Vagina (tissue), 2 donors: ENCODE data around the gene IFT122.

Source experiments
- POLR2A ChIP-seq, 2 donors: fragments of 450-650 bp; IDR thresholded peaks; one replicate each; pipeline ENCODE4 v1.6.1; 2017; ENCODE audit warnings: antibody characterized with exemption in 2 of 2, mild to moderate bottlenecking in 2 of 2, moderate library complexity in 2 of 2
- TF ChIP-seq, protein P1 (sequence below), 3 experiments: fragments of 450-650 bp in 2 of 3; fragments of 200-600 bp in 1 of 3; sonication (generic) in 1 of 3; IDR thresholded peaks; one replicate each; pipeline ENCODE4 v1.5.1; 2017 to 2019; ENCODE audit warnings: antibody characterized with exemption in 3 of 3, mild to moderate bottlenecking in 2 of 3, moderate library complexity in 2 of 3

DNA sequence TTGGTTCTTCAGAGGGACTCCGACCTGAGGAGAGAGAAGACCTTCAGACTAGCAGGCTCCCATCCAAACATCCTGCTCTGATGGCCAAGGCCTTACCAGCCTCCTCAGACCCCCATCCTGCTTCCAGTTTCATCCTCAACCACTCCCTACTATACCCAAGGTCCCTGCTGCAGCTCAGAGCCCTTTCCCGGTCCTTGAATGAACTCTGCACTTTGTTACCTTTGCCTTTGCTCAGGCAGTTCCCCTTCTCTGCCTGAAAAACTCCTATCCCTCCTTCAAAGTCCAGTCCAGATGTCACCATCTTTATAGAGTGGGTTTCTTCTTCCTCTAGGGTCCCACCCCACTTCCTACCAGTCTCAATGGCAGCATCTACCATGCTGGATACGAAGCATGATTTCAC lies 24.6 kb upstream of the IFT122 start:
- TF ChIP-seq POLR2A (IDR thresholded peaks at IDR 0.05), result no peak
- TF ChIP-seq, protein P1, sequence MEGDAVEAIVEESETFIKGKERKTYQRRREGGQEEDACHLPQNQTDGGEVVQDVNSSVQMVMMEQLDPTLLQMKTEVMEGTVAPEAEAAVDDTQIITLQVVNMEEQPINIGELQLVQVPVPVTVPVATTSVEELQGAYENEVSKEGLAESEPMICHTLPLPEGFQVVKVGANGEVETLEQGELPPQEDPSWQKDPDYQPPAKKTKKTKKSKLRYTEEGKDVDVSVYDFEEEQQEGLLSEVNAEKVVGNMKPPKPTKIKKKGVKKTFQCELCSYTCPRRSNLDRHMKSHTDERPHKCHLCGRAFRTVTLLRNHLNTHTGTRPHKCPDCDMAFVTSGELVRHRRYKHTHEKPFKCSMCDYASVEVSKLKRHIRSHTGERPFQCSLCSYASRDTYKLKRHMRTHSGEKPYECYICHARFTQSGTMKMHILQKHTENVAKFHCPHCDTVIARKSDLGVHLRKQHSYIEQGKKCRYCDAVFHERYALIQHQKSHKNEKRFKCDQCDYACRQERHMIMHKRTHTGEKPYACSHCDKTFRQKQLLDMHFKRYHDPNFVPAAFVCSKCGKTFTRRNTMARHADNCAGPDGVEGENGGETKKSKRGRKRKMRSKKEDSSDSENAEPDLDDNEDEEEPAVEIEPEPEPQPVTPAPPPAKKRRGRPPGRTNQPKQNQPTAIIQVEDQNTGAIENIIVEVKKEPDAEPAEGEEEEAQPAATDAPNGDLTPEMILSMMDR (IDR thresholded peaks at IDR 0.05), result no peak
